Effector CD4-positive, alpha-beta T cell (primary cell): ENCODE data around the gene RTTN.

ENCODE experiments used
- DNase-seq: peaks from one replicate; pipeline ENCODE4 v3.0.0-alpha.2; 2020

RTTN gene

DNA sequence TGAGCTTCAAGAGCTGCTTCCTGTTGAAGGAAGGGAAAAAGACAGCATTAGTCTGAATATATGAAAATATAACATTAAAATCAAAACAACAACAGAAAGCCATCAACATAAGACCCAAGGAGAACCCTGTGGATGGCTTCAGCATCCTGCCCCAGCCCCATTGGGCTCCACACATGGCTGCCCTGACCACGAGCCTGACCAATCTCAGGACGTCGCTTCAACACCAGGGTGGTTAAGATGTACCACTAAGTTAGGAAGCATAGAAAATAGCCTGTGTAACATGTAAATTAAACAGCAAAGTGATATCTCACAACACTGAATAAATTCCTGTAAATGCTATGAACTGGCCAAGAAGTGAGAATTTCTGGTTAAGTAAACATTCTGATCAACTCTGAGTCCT, 180.7 kb downstream of the RTTN start:
- no peak for DNase-seq

DNA sequence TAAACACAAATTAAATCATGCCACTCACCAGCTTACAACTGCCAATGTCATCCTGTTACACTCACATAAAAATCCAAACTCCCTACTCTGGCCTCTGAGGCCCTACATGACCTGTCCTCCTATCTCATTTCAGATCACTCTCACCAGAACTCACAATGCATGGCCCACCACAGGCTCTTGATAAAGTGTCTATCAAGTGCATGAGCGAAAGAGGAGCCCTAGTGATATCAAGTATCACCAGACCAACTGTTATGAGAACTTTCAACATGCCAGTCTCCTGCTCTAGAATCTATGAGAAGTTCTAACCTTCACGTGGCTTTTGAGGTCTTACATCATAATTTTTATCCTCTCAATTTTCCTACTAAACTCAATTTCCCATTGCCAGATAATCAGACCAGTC, 181.4 kb downstream of the RTTN start:
- no peak for DNase-seq

DNA sequence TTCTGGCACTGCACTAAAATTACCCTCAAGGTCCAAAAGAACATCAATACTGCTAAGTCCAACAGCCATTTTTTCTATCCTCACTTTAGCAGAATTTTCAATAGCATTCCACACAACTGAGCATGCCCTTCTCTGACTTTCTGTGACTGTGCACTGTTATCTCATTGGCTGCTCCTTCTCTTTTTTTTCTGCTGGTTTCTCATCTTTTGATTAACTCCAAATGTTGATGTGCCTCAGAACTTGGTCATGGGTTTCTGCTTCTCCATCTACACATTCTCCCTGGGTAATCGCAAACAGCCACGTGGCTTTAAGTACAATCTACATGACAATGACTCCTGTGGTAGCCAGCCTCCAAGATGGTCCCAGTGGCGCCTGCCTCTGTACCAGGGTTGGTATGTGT, 182.9 kb downstream of the RTTN start:
- no peak for DNase-seq

DNA sequence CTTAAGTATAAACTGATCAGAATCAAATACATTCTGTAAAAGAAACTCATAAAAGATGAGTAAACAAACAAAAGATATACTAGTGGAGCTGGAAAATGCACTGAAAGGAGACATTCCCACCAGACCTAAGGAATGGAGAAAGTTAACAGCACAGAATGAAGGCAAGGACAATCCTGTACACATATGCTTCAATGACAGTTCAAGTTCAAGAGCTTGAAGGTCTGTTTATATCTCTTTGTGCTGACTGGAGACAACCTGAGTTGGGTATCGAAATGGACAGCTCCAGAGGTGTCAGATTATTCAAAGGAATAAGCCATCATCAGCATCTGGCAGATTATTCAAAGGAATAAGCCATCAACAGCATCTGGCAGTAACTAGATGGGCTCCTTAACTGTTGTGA, 184.0 kb downstream of the RTTN start:
- DNase-seq, result no peak

DNA sequence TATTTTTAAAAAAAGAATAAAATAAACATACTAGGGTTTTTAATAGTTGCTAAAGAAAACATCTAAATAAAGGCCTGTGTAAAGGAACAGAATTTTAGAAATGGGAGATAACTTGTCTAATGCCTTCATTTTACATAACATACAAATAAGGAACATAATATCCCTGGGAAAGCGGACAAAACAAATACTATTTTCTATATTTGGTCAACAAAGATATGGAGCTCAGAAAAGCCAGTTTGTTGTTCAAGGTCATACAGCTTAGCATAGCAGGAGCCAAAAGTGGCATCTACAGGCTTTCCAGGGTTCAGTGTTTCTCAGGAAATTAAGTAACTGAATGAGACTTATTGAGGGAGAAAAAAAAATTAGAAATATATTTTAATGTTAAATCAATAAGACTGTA, 184.4 kb downstream of the RTTN start:
- DNase-seq, result no peak

DNA sequence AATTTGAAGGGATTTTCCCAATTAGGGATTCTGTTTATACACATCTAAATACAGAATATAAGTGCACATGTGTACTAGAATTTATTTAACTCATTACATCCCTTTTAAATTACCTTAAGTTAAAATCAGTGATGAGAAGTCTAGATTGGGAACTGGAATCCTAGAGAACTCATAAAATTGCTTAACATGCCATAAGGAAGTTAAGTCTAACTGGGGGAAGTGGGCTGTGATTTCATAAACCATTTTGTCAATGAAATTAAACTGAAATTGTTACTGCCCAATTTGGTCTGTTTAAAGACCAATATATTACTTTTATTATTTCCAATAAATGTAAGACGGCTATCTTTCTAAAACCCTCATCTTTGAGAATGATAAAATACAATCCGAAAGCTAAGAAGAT, 185.5 kb downstream of the RTTN start:
- DNase-seq, result no peak

DNA sequence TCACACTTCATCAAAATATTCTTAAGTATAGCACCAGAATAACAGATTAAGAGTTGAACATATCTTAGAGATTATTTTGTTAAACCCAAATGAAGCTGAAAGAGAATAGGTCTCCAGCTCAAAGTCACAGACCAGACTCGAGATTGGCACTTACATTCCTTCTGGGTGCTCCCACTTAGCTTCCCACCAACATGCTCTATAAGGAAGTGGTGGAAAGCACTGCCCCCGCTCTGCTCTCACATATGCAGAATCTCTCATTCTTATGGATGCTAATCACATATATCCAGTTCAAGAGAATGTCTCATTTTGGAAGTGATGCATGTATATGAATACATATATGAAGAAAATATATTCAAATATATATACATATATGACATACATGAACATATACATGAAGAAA, 186.4 kb downstream of the RTTN start:
- DNase-seq, result no peak

DNA sequence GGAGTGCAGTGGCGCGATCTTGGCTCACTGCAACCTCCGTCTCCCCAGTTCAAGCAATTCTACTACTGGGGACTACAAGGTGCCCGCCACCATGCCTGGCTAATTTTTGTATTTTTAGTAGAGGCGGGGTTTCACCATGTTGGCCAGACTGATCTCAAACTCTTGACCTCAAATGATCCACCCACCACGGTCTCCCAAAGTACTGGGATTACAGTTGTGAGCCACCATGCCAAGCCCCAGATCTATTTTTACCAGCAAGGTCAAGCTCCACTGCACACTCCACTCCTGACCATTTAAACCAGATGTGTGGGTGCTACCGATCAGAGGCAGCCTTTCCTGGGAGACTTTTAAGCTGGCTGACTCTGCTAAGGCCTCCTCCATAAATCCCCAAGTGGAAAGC, 190.4 kb downstream of the RTTN start:
- no peak for DNase-seq

DNA sequence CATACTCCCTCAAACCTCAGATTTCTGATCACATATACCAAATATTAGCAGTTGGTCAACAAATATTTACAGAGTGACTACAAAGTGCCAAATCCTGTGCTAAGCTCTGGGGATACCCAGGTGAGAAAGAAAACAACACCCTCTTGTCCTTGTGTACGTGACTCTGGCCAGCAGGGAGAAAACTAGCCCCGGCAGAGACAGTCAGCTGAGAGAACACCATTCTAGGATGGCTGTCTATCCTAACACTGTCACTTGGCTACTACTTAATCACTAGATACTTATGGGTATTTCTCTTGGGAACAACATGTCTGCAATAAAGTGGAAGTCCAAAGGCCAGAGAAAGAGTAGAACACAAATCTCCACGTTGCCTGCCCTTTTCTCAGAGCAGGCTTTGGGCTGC, 199.9 kb downstream of the RTTN start:
- DNase-seq, result no peak

DNA sequence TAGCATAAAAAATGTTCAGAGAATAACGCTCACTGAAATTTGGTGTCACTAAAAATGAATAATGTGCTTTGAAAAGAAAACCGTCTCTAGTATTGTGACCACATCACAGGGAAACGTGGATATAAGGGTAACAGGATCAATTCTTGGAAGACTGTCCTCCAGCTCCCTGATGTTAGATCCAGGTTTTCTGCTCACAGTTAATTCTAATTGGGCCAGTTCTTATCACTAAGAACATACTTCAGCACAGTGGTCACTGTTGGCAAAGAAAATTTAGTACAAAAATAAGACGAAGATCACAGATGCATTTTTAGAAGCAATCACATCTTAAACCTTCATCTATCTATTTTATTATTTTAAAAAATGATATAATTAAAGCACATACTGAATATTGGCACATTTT, 200.8 kb downstream of the RTTN start:
- no peak for DNase-seq

DNA sequence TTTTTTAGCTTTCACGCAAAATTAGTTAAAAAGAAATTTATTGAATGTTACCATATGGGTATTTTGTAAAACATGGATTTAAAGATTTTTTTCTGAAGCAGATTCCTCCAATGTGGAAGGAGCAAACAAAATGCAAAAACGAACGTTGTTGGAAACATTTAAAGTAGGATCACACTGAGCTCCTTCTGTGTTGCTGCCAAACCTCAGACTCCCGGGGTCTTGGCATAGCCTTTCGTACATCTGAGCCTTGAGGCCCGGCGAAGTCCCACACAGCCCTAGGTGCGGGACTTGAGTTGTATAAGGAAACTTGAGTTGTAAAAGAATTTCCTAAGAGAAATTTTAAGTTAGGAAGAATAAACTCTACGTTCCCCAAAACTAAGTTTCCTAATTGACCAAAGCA, 205.8 kb downstream of the RTTN start:
- no peak for DNase-seq

DNA sequence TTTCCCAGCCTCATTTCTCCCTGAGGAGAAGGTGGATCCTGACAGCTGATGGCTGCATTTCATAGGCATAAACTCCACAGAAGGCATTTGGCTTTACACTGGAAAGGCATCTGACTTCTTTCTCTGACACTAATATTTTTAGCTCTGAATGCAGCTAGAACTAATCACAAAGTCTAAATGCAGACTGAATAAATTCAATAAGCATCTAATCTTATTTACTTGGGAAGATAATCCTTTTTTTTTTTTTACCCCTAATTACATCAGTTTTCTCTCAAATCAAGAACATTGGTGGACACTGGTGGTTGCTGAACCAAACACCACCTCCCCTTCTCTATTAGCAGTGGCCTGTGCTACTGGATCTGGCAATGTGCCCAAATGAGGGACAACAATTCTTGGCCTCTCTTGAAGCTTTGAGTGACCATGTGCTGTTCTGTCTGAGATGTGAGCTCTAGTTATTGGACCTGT, 206.9 kb downstream of the RTTN start:
- no peak for DNase-seq

DNA sequence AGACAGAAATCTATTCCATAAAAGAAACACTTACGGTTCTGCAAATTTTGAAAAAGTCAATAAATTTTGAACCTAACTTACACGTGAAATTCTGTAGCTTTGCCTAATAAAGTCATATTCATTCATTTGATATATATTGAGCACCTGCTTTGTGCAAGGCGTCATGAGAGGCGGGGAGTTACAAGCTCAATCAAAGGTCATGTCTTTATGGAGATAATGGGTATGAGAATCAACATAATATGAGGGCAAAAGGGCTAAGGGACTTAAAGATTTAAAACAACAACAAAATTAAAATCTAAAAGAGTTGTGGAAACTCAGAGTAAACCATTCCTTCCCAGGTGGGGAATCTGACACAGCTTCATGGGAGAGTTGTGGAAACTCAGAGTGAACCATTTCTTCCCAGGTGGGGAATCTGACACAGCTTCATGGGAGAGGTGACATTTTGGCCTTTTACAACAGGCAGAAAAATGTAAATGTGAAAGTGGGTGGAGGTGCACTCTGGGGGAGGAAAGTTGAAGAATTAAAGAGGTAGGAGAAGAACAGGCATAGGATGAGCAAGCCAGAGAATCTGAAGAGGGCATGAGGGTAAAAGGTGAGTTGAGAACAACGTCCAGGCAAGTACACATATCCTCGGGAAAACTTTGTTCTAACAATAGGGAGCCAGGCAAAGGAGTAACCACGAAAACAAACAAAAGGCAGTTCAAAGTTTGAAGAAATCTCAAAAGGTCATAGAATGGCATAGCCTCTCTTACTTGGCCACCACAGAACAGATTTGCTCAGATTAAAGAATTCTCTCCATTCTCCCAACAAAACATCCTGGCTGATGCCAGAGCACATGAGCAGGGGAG, 208.3 kb downstream of the RTTN start:
- no peak for DNase-seq

DNA sequence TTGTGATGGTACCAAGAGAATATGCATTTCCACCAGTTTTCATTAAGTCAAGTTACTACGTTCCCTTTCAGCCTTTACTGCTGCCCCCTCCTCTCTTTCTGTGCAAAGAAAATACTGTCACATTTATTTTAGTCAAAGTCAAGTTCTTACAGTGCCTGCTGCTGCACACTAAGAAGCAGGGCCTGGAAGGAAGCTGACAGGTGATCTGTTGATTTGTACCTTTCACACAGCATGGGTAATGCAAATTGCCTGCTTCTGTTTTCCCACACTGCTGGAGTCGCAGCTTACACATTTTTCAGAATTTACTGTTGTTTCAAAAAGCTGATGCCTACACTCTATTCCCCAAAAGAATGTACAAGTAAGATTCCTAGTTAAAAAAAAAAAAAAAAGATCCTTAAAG, 209.1 kb downstream of the RTTN start:
- no peak for DNase-seq

DNA sequence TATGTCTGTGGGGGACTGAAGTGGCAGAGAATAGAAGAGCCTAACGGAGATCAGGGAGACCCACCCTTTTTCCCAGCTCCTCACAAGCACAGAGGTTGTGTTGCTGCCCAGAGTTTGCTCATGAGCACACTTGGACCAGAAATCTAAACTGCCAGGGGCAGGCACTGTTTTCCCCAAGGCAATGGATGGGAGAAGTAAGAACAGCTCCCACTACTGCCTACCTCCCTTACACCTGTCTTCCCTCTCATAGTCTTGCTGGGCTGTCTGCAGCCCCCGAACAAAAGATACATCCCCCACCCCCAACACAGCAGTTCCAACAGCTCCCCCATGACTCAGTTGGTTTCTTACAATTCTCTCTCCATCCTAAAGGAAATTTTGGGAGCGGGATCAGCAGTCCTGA, 209.7 kb downstream of the RTTN start:
- DNase-seq, result no peak

DNA sequence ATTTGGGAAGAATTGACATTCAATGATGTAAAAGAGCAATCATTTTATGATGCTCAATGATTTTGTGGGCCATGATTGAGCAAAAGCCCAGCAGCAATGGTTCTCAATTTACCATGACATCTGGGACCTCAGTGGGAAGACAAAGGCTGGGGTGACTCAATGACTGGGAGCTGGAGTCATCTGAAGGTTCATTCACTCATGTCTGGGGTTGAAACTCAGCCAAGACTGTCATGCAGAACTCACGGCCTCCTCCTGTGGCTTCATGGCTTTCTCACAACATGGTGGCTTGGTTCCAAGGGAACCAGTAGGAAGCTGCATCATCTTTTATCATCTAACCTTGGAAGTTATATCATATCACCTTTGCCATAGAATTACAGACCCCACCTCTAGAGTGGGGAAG, 212.7 kb downstream of the RTTN start:
- DNase-seq, result no peak

DNA sequence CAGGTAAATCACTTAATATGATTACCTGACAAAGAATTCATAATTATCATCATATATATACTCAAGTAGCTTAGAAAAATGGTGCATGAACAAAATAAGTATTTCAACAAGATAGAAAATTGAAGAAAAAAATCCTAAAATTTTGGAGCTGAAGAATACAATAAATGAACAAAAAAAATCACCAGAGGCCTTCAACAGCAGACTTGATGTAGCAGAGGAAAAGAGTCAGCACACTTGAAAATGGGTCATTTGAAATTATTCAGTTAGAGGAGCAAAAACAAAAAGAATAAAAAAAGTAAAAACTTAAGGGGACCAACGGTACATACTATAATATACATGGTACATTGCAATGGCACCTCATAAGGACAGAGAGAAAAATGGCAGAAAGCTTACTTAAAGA, 217.6 kb downstream of the RTTN start:
- DNase-seq, result no peak

DNA sequence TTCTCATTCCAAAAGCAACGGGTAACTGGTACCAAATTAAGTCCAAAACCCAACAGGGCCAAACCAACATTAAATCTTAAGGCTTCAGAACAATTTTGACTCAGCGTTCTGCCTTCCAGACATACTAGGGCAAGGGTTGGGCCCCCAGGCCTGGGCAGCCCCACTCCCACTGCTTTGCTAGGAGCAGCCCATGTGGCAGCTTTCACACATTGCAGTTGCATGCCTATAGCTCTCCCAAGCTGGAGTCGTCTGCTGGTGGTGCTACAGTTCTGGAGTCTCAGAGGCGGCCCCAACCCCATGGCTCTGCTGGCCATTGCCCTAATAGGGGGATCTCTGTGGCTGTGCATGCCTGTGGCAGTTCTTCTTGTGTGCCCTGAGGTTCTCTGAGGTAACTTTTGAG, 220.2 kb downstream of the RTTN start:
- no peak for DNase-seq

DNA sequence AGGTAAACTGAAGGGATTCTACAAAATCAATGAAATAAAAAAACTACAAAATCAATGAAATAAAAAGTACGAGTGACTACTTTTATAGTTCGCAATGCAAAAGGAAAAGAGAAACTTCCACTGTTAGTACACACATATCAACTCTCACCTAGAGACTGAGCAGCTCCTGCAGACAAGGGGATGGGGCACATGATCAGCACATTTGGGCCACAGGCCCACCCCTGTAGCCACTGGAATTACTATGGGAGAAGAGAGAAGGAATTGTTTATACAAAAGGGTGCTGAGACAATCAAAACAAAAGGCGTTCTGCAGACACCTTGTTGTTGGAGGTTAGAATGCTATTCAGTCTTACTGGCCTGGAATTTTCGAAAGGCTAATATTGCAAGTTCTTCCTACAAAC, 223.1 kb downstream of the RTTN start:
- DNase-seq, result no peak

DNA sequence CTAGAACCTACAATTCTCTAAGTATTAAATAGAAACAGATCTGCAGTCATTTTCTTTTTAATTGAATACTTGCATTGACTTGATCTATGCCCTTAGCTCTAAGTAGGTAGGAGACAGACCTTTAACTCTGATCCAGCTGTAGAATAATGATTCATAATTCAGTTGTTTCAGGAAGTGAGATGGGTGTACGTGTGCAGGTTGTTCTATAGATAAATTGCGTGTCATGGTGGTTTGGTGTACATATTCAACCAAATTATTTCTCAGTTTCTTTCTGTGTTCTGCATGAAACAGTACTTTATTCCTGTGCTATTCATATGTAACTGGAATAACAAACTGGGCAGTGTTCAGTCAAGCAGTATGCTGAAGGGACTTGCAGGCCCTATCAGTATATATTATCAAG, 223.5 kb downstream of the RTTN start:
- DNase-seq, result no peak

DNA sequence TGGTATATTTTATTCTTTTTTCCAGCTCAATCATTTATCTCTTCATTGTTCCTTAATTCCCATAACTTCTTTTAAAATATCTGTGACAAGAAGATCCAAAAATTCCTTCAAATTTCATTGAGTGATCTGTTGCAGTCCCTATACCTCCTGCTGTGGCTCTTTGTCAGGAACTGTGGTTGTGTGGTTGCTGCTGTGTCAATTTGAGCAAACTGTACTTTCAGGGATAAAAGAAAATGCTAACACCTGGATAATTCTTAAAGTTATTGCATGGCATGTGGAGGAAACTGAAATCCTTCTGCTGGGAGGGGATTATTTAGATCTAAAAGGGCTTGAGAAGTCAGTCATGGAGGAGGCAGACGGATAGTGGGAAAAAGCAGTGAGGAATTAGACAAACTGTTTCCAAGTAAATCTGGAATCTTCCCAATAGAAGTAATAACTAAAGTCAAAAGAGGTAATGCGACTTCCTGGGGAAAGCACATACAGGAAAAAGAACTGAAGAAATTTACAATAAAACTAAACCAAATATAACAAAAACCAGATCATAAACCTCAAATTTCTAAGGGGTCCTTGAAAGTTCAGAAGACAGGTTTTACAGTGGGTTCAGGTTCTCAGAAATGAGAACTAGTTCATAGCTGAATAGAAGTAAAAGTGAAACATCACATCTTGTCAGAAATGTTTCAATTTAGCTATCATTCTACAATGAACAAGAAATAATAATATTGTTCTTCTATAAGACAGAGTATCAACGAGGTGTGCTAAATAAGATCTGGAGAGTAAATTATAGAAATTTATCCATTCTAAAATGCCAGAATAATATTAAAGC, 224.3 kb downstream of the RTTN start:
- no peak for DNase-seq

DNA sequence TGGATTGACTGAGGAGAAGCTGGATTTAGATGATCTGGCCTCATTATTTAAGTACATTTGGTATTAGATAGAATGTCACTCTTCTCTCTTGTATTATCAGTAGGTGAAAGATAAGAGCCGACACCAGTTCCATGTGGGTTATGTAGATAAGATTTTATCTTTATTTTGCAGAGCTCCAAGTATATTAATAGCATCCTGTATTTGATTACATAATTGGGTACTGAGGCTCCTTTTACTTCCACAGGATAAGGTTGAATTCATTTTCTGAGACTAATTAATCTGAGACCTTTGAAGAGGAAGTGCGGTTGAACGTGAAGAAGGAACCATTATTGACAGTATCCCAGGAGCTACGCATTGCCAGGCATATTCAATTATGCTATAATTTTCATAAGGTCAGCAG, 225.0 kb downstream of the RTTN start:
- no peak for DNase-seq

DNA sequence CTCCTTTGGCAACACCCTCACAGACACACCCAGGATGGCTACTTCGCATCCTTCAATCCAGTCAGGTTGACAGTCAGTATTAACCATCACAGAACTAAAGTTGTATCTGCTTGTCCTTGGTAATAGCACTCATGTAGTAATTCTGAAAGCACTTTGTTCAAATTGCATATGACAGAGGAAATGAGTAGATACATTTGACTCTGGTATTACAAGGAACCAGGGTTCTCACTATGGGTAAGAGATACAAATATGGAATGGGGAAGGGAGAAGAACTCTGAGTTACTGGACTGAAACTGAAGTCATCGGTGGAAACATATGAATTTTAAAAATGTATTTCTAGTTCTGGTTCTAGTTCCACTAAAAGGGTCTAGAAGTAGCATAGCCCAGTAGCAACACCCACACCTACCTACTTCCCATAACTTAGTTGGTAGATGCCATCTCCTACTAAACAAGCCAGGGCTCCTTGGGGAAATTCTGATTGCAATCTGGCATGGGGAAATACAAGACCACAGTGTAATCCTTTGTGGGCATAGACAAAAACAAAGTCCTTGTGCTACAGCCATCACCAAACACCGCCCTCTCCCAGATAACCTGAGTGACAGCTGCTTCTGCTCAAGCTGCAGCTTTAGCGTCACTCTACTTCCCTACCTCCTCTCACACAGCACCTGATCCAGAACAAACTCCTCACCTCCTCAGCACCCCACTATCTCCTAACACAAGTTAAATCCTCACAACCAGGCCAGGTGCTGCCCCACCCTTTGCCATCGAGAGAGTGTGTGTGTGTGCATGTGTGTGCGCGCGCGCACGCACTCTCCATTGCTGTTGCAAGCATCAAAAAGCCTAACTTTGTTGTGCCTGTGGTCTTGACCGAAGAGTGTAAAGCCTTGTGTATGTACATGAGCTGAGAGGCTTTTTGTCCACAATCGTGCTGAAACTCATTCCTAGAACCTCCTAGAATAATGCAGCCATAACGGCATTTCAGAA, 226.5 kb downstream of the RTTN start:
- no peak for DNase-seq
